Activated CD4-positive, alpha-beta memory T cell treated with anti-CD3 and anti-CD28 coated beads, Interleukin-2, amount 10 ng/mL, durations not matched to agents 7 days and 5 days (primary cell): ENCODE data around the gene EDIL3. TPM values are rescaled to one million over a fixed set of nuclear protein-coding genes. Genes with fewer than 3 reads are reported as not detected.

Source experiments
- CTCF ChIA-PET: fragments of 350-600 bp; sonication (Branson Sonifier 250); formaldehyde crosslinking; loops from one replicate; lab custom pipeline; 2021; ENCODE audit warnings: antibody characterized with exemption, inconsistent platforms; lab: Charles Lee
- POLR2A ChIA-PET: fragments of 350-600 bp; sonication (Branson Sonifier 250); formaldehyde crosslinking; loops from one replicate; lab custom pipeline; 2021; ENCODE audit warnings: antibody characterized with exemption; lab: Charles Lee
- DNase-seq: peaks from one replicate; pipeline ENCODE4 v3.0.0-alpha.2; 2020
- H3K27ac Mint-ChIP-seq: one replicate; pipeline ENCODE4 v1.8.0; 2021; ENCODE audit warnings: mild to moderate bottlenecking, mixed read lengths
- H3K27me3 Mint-ChIP-seq: one replicate; pipeline ENCODE4 v1.8.0; 2021; ENCODE audit warnings: mixed read lengths
- H3K36me3 Mint-ChIP-seq: one replicate; pipeline ENCODE4 v1.8.0; 2021; ENCODE audit warnings: low read depth, mixed read lengths
- H3K4me1 Mint-ChIP-seq: one replicate; pipeline ENCODE4 v1.8.0; 2021; ENCODE audit warnings: mixed read lengths
- H3K4me3 Mint-ChIP-seq: one replicate; pipeline ENCODE4 v1.8.0; 2021; ENCODE audit warnings: mild to moderate bottlenecking, mixed read lengths
- H3K9me3 Mint-ChIP-seq: one replicate; pipeline ENCODE4 v1.8.0; 2021; ENCODE audit warnings: mixed read lengths
- total RNA-seq, 2 experiments: library from RNA; stranded (reverse); gene quantifications; one replicate each; pipeline ENCODE4 v1.2.3, GENCODE V29; 2021

Gene EDIL3
- total RNA-seq, 2 experiments from 2014 or later, result not detected

DNA sequence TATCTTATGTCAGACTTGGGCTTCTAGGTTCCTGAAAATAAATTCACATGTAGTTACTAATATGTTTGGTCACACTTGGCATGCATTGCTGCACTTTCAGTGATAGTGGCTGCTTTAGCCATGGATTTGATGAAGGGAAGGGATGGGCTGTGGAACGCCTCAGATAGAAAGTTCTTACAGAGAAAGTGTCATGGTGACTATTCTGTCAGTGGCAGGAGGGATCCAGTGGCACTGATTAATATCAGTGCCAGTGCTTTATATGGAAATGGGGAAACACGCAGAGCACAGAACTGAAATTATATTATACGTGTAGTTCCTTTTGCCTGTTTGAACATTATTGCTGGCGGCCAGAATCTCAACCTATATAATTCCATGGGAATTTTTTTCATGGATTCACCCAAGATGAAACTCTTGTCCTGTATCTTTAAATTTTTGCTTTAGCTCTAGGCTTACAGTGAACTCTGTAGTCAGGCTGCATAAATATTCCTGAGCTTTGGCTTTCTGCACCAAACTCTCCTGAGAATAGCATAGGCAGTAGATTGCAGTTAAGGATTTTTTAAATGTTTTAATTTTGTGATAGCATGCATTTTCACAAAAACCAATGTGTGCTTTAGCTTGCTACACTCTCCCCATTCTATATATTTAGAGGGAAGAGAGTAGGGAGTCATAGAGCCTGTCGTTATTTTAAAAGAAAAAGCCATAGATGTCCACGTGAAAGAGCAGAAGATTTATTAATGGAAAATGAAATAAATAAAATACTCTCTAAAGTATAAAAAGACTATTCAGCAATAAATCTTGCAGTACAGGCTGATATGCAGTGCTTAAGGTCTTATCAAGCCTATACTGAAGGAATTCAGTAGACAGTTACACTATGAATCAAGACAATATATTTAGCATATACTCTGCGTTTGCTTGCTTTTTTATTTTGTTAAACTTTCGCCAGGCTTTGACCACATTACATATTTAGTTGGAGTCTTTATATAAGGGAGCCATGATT, 98.7 kb downstream of the EDIL3 start:
- Mint-ChIP-seq H3K36me3 (no peaks in the 10 kb centered on the region), H3K27ac (no peak overlapping the region), H3K27me3 (no peaks in the 10 kb centered on the region), H3K4me3 (no peak overlapping the region), H3K4me1 (no peaks in the 10 kb centered on the region), H3K9me3 (no peaks in the 10 kb centered on the region)
- POLR2A ChIA-PET, result no interaction called here
- CTCF ChIA-PET, result no interaction called here
- no peak for DNase-seq

DNA sequence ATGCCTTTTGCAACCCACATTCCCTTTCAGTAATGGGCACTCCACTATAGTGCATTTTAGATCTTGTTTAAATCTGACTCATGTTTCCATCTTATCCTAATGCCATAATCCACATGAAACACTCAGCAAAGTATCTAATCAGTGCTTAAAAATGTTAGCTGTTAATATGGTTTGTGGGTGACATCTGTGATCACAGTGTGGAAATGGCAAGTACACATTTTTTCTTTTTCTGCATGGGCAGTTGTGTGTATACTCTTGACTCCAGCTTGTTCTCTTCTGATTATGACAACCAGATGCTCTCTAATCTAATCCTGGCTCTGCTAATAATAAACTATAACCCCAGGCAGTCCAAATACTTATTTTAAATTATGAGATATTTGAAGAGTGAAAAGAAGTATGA, 103.3 kb downstream of the EDIL3 start:
- no peak overlapping the region for H3K4me3 Mint-ChIP-seq
- CTCF ChIA-PET, result no interaction called here
- H3K4me1 Mint-ChIP-seq, result no peaks in the 10 kb centered on the region
- H3K27ac Mint-ChIP-seq, result no peak overlapping the region
- no peak for DNase-seq
- no peaks in the 10 kb centered on the region for H3K9me3 Mint-ChIP-seq
- POLR2A ChIA-PET, result no interaction called here
- no peaks in the 10 kb centered on the region for H3K27me3 Mint-ChIP-seq
- H3K36me3 Mint-ChIP-seq, result no peaks in the 10 kb centered on the region

- no peaks in the 10 kb centered on the region for H3K27me3 Mint-ChIP-seq
- no peaks in the 10 kb centered on the region for H3K36me3 Mint-ChIP-seq
- no peaks in the 10 kb centered on the region for H3K9me3 Mint-ChIP-seq
- ChIA-PET CTCF (no interaction called here), POLR2A (no interaction called here)
- no peaks in the 10 kb centered on the region for H3K4me1 Mint-ChIP-seq
- H3K27ac Mint-ChIP-seq, result no peak overlapping the region
- no peak overlapping the region for H3K4me3 Mint-ChIP-seq
- DNase-seq, result no peak
Measured at GRCh38 chr5:84279234-84279633, 105.4 kb downstream of the EDIL3 start.

DNA sequence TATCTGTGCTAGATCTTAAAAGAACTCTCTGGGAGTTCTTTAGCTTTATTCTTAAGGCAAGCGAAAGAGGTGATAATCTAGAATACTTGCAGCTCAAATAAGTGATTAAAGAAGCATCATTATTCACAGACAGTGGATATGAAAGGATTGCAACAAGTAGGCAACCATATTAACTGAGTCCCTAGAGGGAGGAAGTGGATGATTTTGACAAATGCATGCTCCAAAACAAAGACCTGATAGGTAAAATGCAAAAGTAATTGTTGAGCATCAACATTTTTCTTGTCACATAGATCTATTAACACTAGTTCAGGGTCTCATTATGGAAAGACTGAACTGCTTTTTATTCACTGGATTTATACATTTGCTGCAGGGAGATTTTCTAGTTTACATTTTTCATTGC, 109.1 kb downstream of the EDIL3 start:
- POLR2A ChIA-PET, result no interaction called here
- Mint-ChIP-seq H3K4me1 (no peaks in the 10 kb centered on the region), H3K36me3 (no peaks in the 10 kb centered on the region), H3K27me3 (no peaks in the 10 kb centered on the region), H3K27ac (no peak overlapping the region), H3K4me3 (no peak overlapping the region), H3K9me3 (no peaks in the 10 kb centered on the region)
- CTCF ChIA-PET, result no interaction called here
- DNase-seq, result no peak

DNA sequence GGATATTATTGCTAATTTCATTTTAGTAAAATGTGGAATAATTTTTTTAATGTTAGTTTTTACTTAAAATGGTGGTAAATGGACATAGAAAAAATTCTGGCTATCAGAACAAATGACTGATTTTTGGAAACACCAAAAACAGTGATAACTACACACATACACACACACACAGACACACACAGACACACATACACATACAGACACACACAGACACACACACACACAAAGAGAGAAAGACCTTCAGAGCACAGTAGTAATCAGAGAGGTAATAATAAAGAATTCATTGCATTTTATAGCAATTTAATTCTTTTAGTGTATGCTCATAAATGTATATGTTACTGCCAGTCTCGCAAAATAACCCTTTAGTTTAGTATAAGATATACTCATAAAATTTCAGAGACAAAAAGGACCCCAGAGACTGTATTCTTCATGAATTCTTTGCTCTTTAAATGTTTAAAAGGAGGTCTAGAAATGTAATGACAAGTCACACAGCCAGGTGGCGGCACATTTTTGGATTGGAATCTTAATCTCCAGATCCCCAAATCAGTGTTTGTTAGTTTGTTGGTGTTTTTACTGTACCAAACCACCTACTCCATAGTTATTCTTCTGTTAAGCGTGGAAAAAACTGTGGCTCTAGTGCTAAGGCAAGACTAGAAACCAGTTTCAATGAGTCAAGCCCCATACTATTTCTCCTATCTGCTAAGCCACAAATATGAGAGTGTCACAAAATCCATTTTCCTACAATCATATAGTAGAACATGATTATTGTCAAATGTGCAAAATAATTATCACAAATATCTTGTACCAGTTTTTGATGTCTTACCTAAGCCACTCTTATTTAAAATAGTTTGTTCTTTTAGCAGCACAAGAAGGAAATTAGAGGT, 109.9 kb downstream of the EDIL3 start:
- ChIA-PET CTCF (no interaction called here), POLR2A (no interaction called here)
- Mint-ChIP-seq H3K4me3 (no peak overlapping the region), H3K27ac (no peak overlapping the region), H3K9me3 (no peaks in the 10 kb centered on the region), H3K27me3 (no peaks in the 10 kb centered on the region), H3K36me3 (no peaks in the 10 kb centered on the region), H3K4me1 (no peaks in the 10 kb centered on the region)
- DNase-seq, result no peak

DNA sequence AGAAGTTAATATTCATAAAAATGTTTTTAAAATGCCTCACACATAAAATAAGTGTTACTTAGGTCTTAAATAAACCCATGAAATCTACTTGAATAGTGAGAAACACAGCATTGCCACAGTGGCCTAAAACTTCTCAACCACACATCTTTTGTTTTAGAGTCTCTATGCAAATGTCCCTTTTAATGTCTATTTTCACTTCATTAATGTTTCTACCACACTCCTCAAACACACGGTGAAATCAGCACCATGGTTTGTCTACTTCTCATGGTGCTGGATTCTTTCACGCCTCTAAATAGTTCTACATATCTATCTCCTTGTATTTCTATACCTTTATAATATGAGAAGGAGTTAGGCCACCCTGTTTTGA, 111.2 kb downstream of the EDIL3 start:
- Mint-ChIP-seq H3K27ac (no peak overlapping the region), H3K9me3 (no peaks in the 10 kb centered on the region), H3K36me3 (no peaks in the 10 kb centered on the region), H3K4me3 (no peak overlapping the region), H3K27me3 (no peaks in the 10 kb centered on the region), H3K4me1 (no peaks in the 10 kb centered on the region)
- CTCF ChIA-PET, result no interaction called here
- DNase-seq, result no peak
- POLR2A ChIA-PET, result no interaction called here

GRCh38 chr5:84272771-84273516, 111.7 kb downstream of the EDIL3 start:
- Mint-ChIP-seq H3K4me3 (no peak overlapping the region), H3K4me1 (no peaks in the 10 kb centered on the region), H3K27me3 (no peaks in the 10 kb centered on the region), H3K27ac (no peak overlapping the region), H3K9me3 (no peaks in the 10 kb centered on the region), H3K36me3 (no peaks in the 10 kb centered on the region)
- CTCF ChIA-PET, result no interaction called here
- POLR2A ChIA-PET, result no interaction called here
- DNase-seq, result no peak

DNA sequence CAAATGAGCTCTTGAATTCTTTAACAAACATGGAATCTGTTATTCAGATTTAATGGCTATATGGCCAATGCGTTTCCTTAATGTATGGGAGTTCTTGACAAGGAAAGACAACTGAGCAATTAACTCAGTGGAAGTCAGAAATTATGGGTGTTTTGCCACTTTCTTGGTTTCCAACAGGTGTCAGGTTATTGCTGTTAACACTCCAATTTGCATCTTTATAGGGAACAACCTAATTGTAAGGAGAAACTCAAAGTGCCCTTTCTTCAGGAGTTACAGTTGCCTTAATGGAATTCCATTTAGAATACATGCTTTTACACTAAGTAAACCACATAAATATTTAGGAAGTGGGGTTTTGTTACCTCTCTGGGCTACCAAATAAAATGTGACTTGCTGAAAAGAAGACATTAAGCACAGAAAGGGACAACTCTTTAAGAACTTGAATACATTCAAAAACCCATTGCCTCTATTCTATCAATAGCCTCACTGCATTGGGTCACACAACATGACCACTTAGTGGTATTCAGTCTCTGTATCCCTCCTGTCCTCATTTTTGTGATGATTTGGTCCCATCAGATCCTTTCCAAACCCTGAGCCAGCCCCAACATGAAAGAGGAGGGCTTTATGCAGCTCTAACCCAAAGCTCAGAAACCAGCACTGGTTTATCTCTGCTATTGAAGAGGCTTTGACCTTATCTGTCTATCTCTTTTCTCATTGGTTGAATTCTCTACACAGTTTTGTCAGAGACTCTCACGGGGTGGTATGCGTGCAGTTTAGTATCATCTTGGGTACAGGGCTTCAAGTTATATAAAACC, 118.7 kb downstream of the EDIL3 start:
- POLR2A ChIA-PET, result no interaction called here
- Mint-ChIP-seq H3K36me3 (no peaks in the 10 kb centered on the region), H3K27me3 (no peaks in the 10 kb centered on the region), H3K27ac (no peak overlapping the region), H3K4me3 (no peak overlapping the region), H3K4me1 (no peaks in the 10 kb centered on the region), H3K9me3 (no peaks in the 10 kb centered on the region)
- CTCF ChIA-PET, result no interaction called here
- no peak for DNase-seq

DNA sequence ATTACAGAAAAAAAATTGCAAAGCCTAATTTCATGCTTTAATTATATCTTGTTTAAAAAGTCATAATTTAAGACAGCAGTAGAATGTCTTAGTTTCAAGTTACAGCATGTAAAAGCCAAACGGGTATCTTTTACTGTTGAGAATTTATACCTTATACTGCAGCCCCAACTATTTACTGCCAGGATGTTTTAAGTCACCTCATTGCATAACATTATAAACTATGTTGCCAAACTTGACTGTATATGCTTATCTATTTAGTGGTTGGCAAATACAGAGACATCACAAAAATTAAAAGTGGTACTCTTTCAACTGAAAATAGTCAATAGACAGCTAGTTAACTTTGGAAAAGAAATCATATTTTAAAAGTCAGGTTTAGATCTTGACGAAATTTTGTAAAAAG, 119.5 kb downstream of the EDIL3 start:
- Mint-ChIP-seq H3K27me3 (no peaks in the 10 kb centered on the region), H3K9me3 (no peaks in the 10 kb centered on the region), H3K4me1 (no peaks in the 10 kb centered on the region), H3K36me3 (no peaks in the 10 kb centered on the region), H3K4me3 (no peak overlapping the region), H3K27ac (no peak overlapping the region)
- CTCF ChIA-PET, result no interaction called here
- DNase-seq, result no peak
- POLR2A ChIA-PET, result no interaction called here

GRCh38 chr5:84260939-84261338, 123.7 kb downstream of the EDIL3 start:
- Mint-ChIP-seq H3K27ac (no peak overlapping the region), H3K4me3 (no peak overlapping the region), H3K9me3 (no peaks in the 10 kb centered on the region), H3K4me1 (no peaks in the 10 kb centered on the region), H3K27me3 (no peaks in the 10 kb centered on the region), H3K36me3 (no peaks in the 10 kb centered on the region)
- DNase-seq, result no peak
- CTCF ChIA-PET, result no interaction called here
- POLR2A ChIA-PET, result no interaction called here

DNA sequence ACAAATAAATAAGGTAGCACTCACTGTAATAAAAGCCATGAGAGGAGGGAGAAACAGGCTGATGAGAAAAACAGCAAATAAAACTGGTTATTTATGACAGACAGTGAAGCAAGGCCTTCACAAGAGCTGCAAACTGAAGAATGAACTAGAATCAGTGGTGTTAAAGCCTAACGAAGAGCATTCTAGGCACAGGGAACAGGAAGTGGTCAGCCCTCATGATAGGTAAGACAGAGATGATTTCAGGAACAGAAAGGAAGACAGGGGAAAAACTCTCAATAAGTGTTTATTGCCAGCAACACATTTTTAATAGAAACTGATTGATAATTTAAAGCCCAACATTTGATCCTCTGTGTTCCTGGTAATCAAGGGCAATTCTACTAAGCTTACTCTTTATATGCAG, 124.5 kb downstream of the EDIL3 start:
- no peaks in the 10 kb centered on the region for H3K27me3 Mint-ChIP-seq
- no peaks in the 10 kb centered on the region for H3K9me3 Mint-ChIP-seq
- DNase-seq, result no peak
- H3K4me3 Mint-ChIP-seq, result no peak overlapping the region
- H3K4me1 Mint-ChIP-seq, result no peaks in the 10 kb centered on the region
- H3K36me3 Mint-ChIP-seq, result no peaks in the 10 kb centered on the region
- ChIA-PET POLR2A (no interaction called here), CTCF (no interaction called here)
- H3K27ac Mint-ChIP-seq, result no peak overlapping the region

- ChIA-PET POLR2A (no interaction called here), CTCF (no interaction called here)
- no peak for DNase-seq
- H3K27me3 Mint-ChIP-seq, result no peaks in the 10 kb centered on the region
- H3K27ac Mint-ChIP-seq, result no peak overlapping the region
- H3K4me1 Mint-ChIP-seq, result no peaks in the 10 kb centered on the region
- no peaks in the 10 kb centered on the region for H3K36me3 Mint-ChIP-seq
- H3K9me3 Mint-ChIP-seq, result no peaks in the 10 kb centered on the region
- H3K4me3 Mint-ChIP-seq, result no peak overlapping the region
Measured at GRCh38 chr5:84259283-84260045, 125.2 kb downstream of the EDIL3 start.
